ENCODE results near the gene MAP3K14. TPM values are rescaled to one million over a fixed set of nuclear protein-coding genes. Genes with fewer than 3 reads are reported as not detected.
A peak's percentile ranks its signal among the peaks of the same experiment; 100 is the strongest.

MAP3K14 gene
- total RNA-seq, 2 donors from 2014 or later: 4.6 to 5.5 TPM

DNA sequence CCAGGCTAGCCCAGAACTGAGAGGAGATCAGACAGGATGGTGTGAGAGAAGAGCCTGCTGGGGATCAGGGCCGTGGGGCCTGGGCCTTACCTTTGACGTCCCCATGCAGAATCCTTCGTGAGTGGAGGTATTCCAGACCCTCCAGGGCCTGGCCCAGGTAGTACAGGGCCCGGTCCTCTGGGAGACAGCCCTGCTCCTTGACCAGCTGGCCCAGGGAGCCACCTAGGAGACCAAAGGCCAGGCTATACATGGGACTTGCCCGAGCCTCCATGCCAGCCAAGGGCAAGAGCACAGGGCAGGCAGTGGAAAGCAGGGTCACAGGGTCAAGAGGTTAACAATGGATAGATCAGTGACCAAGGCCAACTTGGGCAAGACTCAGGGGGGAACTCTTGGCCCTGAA, 42.8 kb downstream of the MAP3K14 start:
- no peaks in the 10 kb centered on the region for H3K9me3 Mint-ChIP-seq
- no peaks in the 10 kb centered on the region for H3K27me3 ChIP-seq (ENCODE audit: control insufficient read depth, insufficient read depth, low read length, poor library complexity, severe bottlenecking)
- peaks cover 5% of the 10 kb centered on the region for H3K4me1 Mint-ChIP-seq
- no peaks in the 10 kb centered on the region for H3K27me3 Mint-ChIP-seq (ENCODE audit: insufficient read depth)
- H3K9me3 ChIP-seq (ENCODE audit: control insufficient read depth, low read length): no peaks in the 10 kb centered on the region
- WGBS, 2 experiments (ENCODE audit: insufficient coverage in 1 of 2, insufficient read length in 1 of 2): 93 to 100% methylated on average over 4 to 5 of the region's 5 CpGs
- H3K4me3 Mint-ChIP-seq: no peak overlapping the region
- DNase-seq: no peak
- no peak overlapping the region for H3K4me3 ChIP-seq (ENCODE audit: low read length)
- peak overlapping the region; percentile 27 for H3K27ac Mint-ChIP-seq
- peaks cover 4% of the 10 kb centered on the region for H3K4me1 ChIP-seq (ENCODE audit: control insufficient read depth, insufficient read depth, low read length)
- TF ChIP-seq, protein P1, sequence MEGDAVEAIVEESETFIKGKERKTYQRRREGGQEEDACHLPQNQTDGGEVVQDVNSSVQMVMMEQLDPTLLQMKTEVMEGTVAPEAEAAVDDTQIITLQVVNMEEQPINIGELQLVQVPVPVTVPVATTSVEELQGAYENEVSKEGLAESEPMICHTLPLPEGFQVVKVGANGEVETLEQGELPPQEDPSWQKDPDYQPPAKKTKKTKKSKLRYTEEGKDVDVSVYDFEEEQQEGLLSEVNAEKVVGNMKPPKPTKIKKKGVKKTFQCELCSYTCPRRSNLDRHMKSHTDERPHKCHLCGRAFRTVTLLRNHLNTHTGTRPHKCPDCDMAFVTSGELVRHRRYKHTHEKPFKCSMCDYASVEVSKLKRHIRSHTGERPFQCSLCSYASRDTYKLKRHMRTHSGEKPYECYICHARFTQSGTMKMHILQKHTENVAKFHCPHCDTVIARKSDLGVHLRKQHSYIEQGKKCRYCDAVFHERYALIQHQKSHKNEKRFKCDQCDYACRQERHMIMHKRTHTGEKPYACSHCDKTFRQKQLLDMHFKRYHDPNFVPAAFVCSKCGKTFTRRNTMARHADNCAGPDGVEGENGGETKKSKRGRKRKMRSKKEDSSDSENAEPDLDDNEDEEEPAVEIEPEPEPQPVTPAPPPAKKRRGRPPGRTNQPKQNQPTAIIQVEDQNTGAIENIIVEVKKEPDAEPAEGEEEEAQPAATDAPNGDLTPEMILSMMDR (conservative IDR thresholded peaks at IDR 0.05): no peak
- H3K27ac ChIP-seq (ENCODE audit: low read depth, low read length): no peak overlapping the region
- H3K36me3 Mint-ChIP-seq (ENCODE audit: low read depth): peaks cover 16% of the 10 kb centered on the region
- H3K9ac ChIP-seq (ENCODE audit: extremely low read depth, low read length, poor library complexity, severe bottlenecking): no peak overlapping the region
- H3K36me3 ChIP-seq (ENCODE audit: control insufficient read depth, insufficient read depth, low read length): peaks cover 20% of the 10 kb centered on the region

DNA sequence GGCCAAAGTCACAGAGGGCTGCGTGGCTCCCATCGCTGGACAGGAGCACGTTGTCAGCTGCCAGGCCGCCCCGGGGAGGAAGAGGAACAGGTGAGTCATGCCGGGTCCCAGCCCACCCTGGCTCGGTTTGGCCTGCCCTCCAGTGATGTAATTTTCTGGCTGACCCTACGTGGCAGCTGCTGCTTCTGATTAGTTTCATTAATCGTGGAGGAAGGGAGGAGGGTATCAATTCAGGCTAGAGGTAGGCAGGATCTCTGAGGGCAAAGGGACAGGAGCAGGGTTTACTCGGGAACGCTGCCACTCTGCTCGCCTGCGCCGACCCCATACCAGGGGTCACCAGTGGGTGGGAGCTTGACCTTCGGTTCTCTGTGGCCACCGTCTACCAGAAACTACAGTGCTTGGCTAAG, 43.3 kb downstream of the MAP3K14 start:
- Histone ChIP-seq H3K4me3 (ENCODE audit: low read length) (no peak overlapping the region), H3K4me1 (ENCODE audit: control insufficient read depth, insufficient read depth, low read length) (peaks cover 4% of the 10 kb centered on the region), H3K27ac (ENCODE audit: low read depth, low read length) (no peak overlapping the region), H3K9ac (ENCODE audit: extremely low read depth, low read length, poor library complexity, severe bottlenecking) (no peak overlapping the region), H3K27me3 (ENCODE audit: control insufficient read depth, insufficient read depth, low read length, poor library complexity, severe bottlenecking) (no peaks in the 10 kb centered on the region), H3K9me3 (ENCODE audit: control insufficient read depth, low read length) (no peaks in the 10 kb centered on the region), H3K36me3 (ENCODE audit: control insufficient read depth, insufficient read depth, low read length) (peaks cover 25% of the 10 kb centered on the region)
- TF ChIP-seq, protein P1 (conservative IDR thresholded peaks at IDR 0.05): no peak
- Mint-ChIP-seq H3K4me1 (peaks cover 5% of the 10 kb centered on the region), H3K36me3 (ENCODE audit: low read depth) (peaks cover 21% of the 10 kb centered on the region), H3K4me3 (no peak overlapping the region), H3K27me3 (ENCODE audit: insufficient read depth) (no peaks in the 10 kb centered on the region), H3K9me3 (no peaks in the 10 kb centered on the region), H3K27ac (peak overlapping the region; percentile 27)
- WGBS, 2 experiments (ENCODE audit: insufficient coverage in 1 of 2, insufficient read length in 1 of 2): 91 to 98% methylated on average over 13 to 16 of the region's 16 CpGs
- peak; percentile 51 for DNase-seq

DNA sequence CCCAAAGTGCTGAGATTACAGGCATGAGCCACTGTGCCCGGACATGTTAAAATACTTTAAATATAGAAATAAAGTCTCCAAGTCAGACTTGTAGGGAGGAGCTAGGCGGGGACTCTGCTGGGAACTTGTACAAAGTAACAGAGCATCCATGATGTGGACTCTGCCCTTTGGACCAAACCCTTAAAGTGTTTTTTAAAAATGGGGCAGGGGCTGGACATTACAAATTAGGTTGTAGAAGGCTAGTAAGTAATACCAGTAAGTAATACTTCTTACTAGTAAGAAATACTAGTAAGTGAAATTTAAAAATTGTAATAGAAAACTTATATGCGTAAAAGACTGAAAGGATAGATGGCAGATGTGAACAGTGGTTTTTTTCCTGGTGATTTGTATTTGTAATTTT, 45.2 kb downstream of the MAP3K14 start:
- no peaks in the 10 kb centered on the region for H3K27me3 Mint-ChIP-seq (ENCODE audit: insufficient read depth)
- no peaks in the 10 kb centered on the region for H3K4me1 ChIP-seq (ENCODE audit: control insufficient read depth, insufficient read depth, low read length)
- no peak for DNase-seq
- peaks cover 39% of the 10 kb centered on the region for H3K36me3 ChIP-seq (ENCODE audit: control insufficient read depth, insufficient read depth, low read length)
- no peaks in the 10 kb centered on the region for H3K9me3 ChIP-seq (ENCODE audit: control insufficient read depth, low read length)
- H3K27ac ChIP-seq (ENCODE audit: low read depth, low read length): no peak overlapping the region
- no peak overlapping the region for H3K27ac Mint-ChIP-seq
- no peak overlapping the region for H3K4me3 ChIP-seq (ENCODE audit: low read length)
- H3K9ac ChIP-seq (ENCODE audit: extremely low read depth, low read length, poor library complexity, severe bottlenecking): no peak overlapping the region
- no peak overlapping the region for H3K4me3 Mint-ChIP-seq
- no peaks in the 10 kb centered on the region for H3K9me3 Mint-ChIP-seq
- no peaks in the 10 kb centered on the region for H3K27me3 ChIP-seq (ENCODE audit: control insufficient read depth, insufficient read depth, low read length, poor library complexity, severe bottlenecking)
- peaks cover 35% of the 10 kb centered on the region for H3K36me3 Mint-ChIP-seq (ENCODE audit: low read depth)
- H3K4me1 Mint-ChIP-seq: no peaks in the 10 kb centered on the region
- TF ChIP-seq, protein P1 (conservative IDR thresholded peaks at IDR 0.05): no peak
- WGBS, 2 experiments (ENCODE audit: insufficient coverage in 1 of 2, insufficient read length in 1 of 2): 86 to 90% methylated on average over 2 of the region's 3 CpGs
